Measurements from ENCODE around the gene LY6G6D. TPM values are rescaled to one million over a fixed set of nuclear protein-coding genes. Genes with fewer than 3 reads are reported as not detected.

Gene LY6G6D
- total RNA-seq, 1 experiment from 2014 or later = not detected

- no CpG with 5 or more reads among the region's 8 CpGs for WGBS (ENCODE audit: extremely low coverage, insufficient read length, low lambda C conversion rate)
- Histone ChIP-seq H2BK20ac (ENCODE audit: low read depth, low read length, poor library complexity, severe bottlenecking) (no peak overlapping the region), H4K91ac (ENCODE audit: insufficient read length, low read depth, low read length) (no peak overlapping the region), H3K18ac (ENCODE audit: insufficient read length, low read depth, low read length) (no peak overlapping the region), H3K27ac (ENCODE audit: insufficient read length, low read depth, low read length) (no peak overlapping the region), H2BK5ac (ENCODE audit: insufficient read length, low read length) (no peak overlapping the region), H3K79me2 (ENCODE audit: insufficient read depth, low read length) (no peaks in the 10 kb centered on the region), H3K9ac (ENCODE audit: extremely low read depth, insufficient read length, low read length) (no peak overlapping the region), H4K8ac (replicated peaks; ENCODE audit: insufficient read length, low read depth, low read length) (no peak overlapping the region), H3K14ac (ENCODE audit: insufficient read depth, low read length) (no peak overlapping the region), H2BK15ac (ENCODE audit: low read depth, low read length) (no peak overlapping the region), H3K79me1 (ENCODE audit: insufficient read depth, low read depth, low read length, poor library complexity, severe bottlenecking) (no peaks in the 10 kb centered on the region), H2BK120ac (ENCODE audit: low read depth, low read length, poor library complexity, severe bottlenecking) (no peak overlapping the region), H3K56ac (ENCODE audit: insufficient read length, low read depth, low read length) (no peak overlapping the region), H3K27me3 (ENCODE audit: insufficient read depth, low read length) (no peaks in the 10 kb centered on the region), H3K9me3 (ENCODE audit: control insufficient read depth, low read depth, low read length) (no peaks in the 10 kb centered on the region), H3T11ph (ENCODE audit: low read length) (no peak overlapping the region), H3K23ac (ENCODE audit: insufficient read length, low read depth, low read length) (no peak overlapping the region), H4K20me1 (ENCODE audit: control insufficient read depth, insufficient read depth, insufficient read length) (no peaks in the 10 kb centered on the region), H3K4me2 (ENCODE audit: insufficient read depth, insufficient read length, low read length) (no peak overlapping the region), H3K4ac (ENCODE audit: low read depth, low read length) (no peak overlapping the region), H3K4me1 (ENCODE audit: insufficient read depth, low read length) (no peaks in the 10 kb centered on the region), H2AK5ac (ENCODE audit: insufficient read length, low read length) (no peak overlapping the region), H4K5ac (ENCODE audit: insufficient read length, low read depth, low read length) (no peak overlapping the region), H2AFZ (ENCODE audit: low read length) (no peak overlapping the region), H2BK12ac (ENCODE audit: insufficient read length, low read depth, low read length) (no peak overlapping the region), H3K23me2 (ENCODE audit: insufficient read length, low read depth, low read length, poor library complexity, severe bottlenecking) (no peaks in the 10 kb centered on the region)
- Mint-ChIP-seq H3K27ac (no peak overlapping the region), H3K27me3 (ENCODE audit: low read depth) (no peaks in the 10 kb centered on the region), H3K4me3 (no peak overlapping the region), H3K4me1 (peaks cover 5 to 8% of the 10 kb centered on the region in 2 experiments), H3K36me3 (ENCODE audit: insufficient read depth in 1 of 3, low read depth in 3 of 3) (peaks cover 6 to 24% (median 18%) of the 10 kb centered on the region in 3 experiments; a peak in 6 of 7 replicates), H3K9me3 (no peaks in the 10 kb centered on the region)
- DNase-seq = no peak
- TF ChIP-seq CTCF (conservative IDR thresholded peaks at IDR 0.05) = no peak
Observed at GRCh38 chr6:31749301-31750036, 34.3 kb downstream of the LY6G6D start.
